SU-DHL-6 (cell line): ENCODE measurements around the gene PSMB5.

ENCODE experiments used
- H2AFZ ChIP-seq: fragments of 200-600 bp; sonication (generic); 2 replicates; pipeline ENCODE4 v1.6.1; 2014; ENCODE audit warnings: low read depth, mild to moderate bottlenecking, moderate library complexity, mixed read lengths, antibody characterized with exemption, low read length; ENCODE audit not compliant: severe bottlenecking
- H3F3A ChIP-seq: fragments of 200-600 bp; shearing (Covaris generic); 2 replicates; pipeline ENCODE4 v1.6.0; 2016; ENCODE audit warnings: antibody characterized with exemption, mild to moderate bottlenecking; ENCODE audit not compliant: insufficient read depth
- H3K27ac ChIP-seq: fragments of 200-600 bp; sonication (generic); 2 replicates; pipeline ENCODE4 v1.5.1; 2016; ENCODE audit warnings: low read depth, mild to moderate bottlenecking, low read length, moderate library complexity, mixed read lengths
- H3K27me3 ChIP-seq: fragments of 200-600 bp; sonication (generic), shearing (Covaris generic); 2 replicates; pipeline ENCODE4 v1.6.0; 2014; ENCODE audit warnings: mild to moderate bottlenecking, low read length
- H3K36me3 ChIP-seq: fragments of 200-600 bp; sonication (generic); 2 replicates; pipeline ENCODE4 v1.6.1; 2014; ENCODE audit warnings: mild to moderate bottlenecking, low read length, mixed read lengths
- H3K4me2 ChIP-seq: fragments of 300-600, 200-600 bp; shearing (Covaris generic), sonication (generic); 2 replicates; pipeline ENCODE4 v1.6.0; 2014; ENCODE audit warnings: low read length, low read depth, mild to moderate bottlenecking; ENCODE audit not compliant: poor library complexity, severe bottlenecking
- H3K4me3 ChIP-seq: fragments of 200-600 bp; sonication (generic); 2 replicates; pipeline ENCODE4 v1.5.1; 2014; ENCODE audit warnings: antibody characterized with exemption, low read length, mild to moderate bottlenecking, mixed read lengths; ENCODE audit not compliant: insufficient read depth, poor library complexity, severe bottlenecking
- H3K79me2 ChIP-seq: fragments of 200-600 bp; sonication (generic); 2 replicates; pipeline ENCODE4 v1.6.1; 2014; ENCODE audit warnings: mild to moderate bottlenecking, low read length, moderate library complexity; ENCODE audit not compliant: insufficient read depth
- H3K9ac ChIP-seq: fragments of 200-600 bp; sonication (generic); 2 replicates; pipeline ENCODE4 v1.7.0; 2014; ENCODE audit warnings: mild to moderate bottlenecking, low read length
- H3K9me2 ChIP-seq: fragments of 200-600 bp; sonication (generic); replicated peaks from 2 replicates; pipeline ENCODE4 v1.6.1; 2014; ENCODE audit warnings: low read length; ENCODE audit not compliant: insufficient read depth
- H3K9me3 ChIP-seq: fragments of 200-600 bp; sonication (generic); 2 replicates; pipeline ENCODE4 v1.6.1; 2014; ENCODE audit warnings: low read length, mixed read lengths; ENCODE audit not compliant: insufficient read depth
- H4K20me1 ChIP-seq: fragments of 200-600 bp; sonication (generic); 2 replicates; pipeline ENCODE4 v1.6.1; 2014; ENCODE audit warnings: low read depth, mild to moderate bottlenecking, antibody characterized with exemption, low read length, moderate library complexity, mixed read lengths
- CTCF ChIP-seq: fragments of 200-600 bp; sonication (generic); IDR thresholded peaks from one replicate; pipeline ENCODE4 v1.5.1; 2017; ENCODE audit warnings: antibody characterized with exemption, mild to moderate bottlenecking, low read length, moderate library complexity; ENCODE audit not compliant: insufficient read depth, poor library complexity, severe bottlenecking
- EZH2phosphoT487 ChIP-seq: fragments of 200-600 bp; sonication (generic), shearing (Covaris generic); conservative IDR thresholded peaks from 2 replicates; pipeline ENCODE4 v1.6.1; 2018; ENCODE audit warnings: mild to moderate bottlenecking, antibody characterized with exemption, low read length, moderate library complexity, mixed read lengths

Gene PSMB5

GRCh38 chr14:23078692-23079116 is 44.0 kb upstream of the PSMB5 start:
- H3K79me2 ChIP-seq = no peaks in the 10 kb centered on the region
- H3K27ac ChIP-seq = no peak overlapping the region
- H4K20me1 ChIP-seq = no peaks in the 10 kb centered on the region
- no peak overlapping the region for H2AFZ ChIP-seq
- H3K4me3 ChIP-seq = no peak overlapping the region
- no peaks in the 10 kb centered on the region for H3K27me3 ChIP-seq
- no peaks in the 10 kb centered on the region for H3K9me2 ChIP-seq
- no peaks in the 10 kb centered on the region for H3K9me3 ChIP-seq
- TF ChIP-seq EZH2phosphoT487 (no peak), CTCF (no peak)
- no peak overlapping the region for H3K4me2 ChIP-seq
- no peak overlapping the region for H3K9ac ChIP-seq
- H3K36me3 ChIP-seq = peaks cover 50% of the 10 kb centered on the region
- peaks cover 18% of the 10 kb centered on the region for H3F3A ChIP-seq

GRCh38 chr14:23077962-23078361 is 43.3 kb upstream of the PSMB5 start:
- no peak for TF ChIP-seq CTCF
- no peak for TF ChIP-seq EZH2phosphoT487
- Histone ChIP-seq H3K9me3 (no peaks in the 10 kb centered on the region), H4K20me1 (no peaks in the 10 kb centered on the region), H3K27ac (no peak overlapping the region), H3K36me3 (peaks cover 50% of the 10 kb centered on the region), H3K4me2 (no peak overlapping the region), H3K9me2 (no peaks in the 10 kb centered on the region), H3K79me2 (no peaks in the 10 kb centered on the region), H3K4me3 (no peak overlapping the region), H3K27me3 (no peaks in the 10 kb centered on the region), H2AFZ (no peak overlapping the region), H3F3A (peaks cover 19% of the 10 kb centered on the region), H3K9ac (no peak overlapping the region)

GRCh38 chr14:23076785-23077408 is 42.2 kb upstream of the PSMB5 start:
- no peaks in the 10 kb centered on the region for H4K20me1 ChIP-seq
- no peak overlapping the region for H3K27ac ChIP-seq
- H3K9me2 ChIP-seq = no peaks in the 10 kb centered on the region
- peaks cover 47% of the 10 kb centered on the region for H3K36me3 ChIP-seq
- H3K4me2 ChIP-seq = no peak overlapping the region
- H3K9ac ChIP-seq = no peak overlapping the region
- H2AFZ ChIP-seq = no peak overlapping the region
- TF ChIP-seq CTCF = peak; percentile 64
- no peak for TF ChIP-seq EZH2phosphoT487
- no peak overlapping the region for H3K4me3 ChIP-seq
- H3K9me3 ChIP-seq = no peaks in the 10 kb centered on the region
- H3K27me3 ChIP-seq = no peaks in the 10 kb centered on the region
- H3F3A ChIP-seq = peaks cover 25% of the 10 kb centered on the region
- no peaks in the 10 kb centered on the region for H3K79me2 ChIP-seq
